Loucy (cell line): ENCODE results near the gene PGAM1.

Source experiments
- H2AFZ ChIP-seq: fragments of 200-600 bp; sonication (generic); 2 replicates; pipeline ENCODE4 v1.6.0; 2016; ENCODE audit warnings: antibody characterized with exemption, mild to moderate bottlenecking, low read length, moderate library complexity
- H3F3A ChIP-seq: fragments of 200-600 bp; 2 replicates; pipeline ENCODE4 v1.6.0; 2016; ENCODE audit warnings: antibody characterized with exemption, low read depth, mild to moderate bottlenecking
- H3K27me3 ChIP-seq: fragments of 200-600 bp; sonication (generic); 2 replicates; pipeline ENCODE4 v1.6.1; 2014; ENCODE audit warnings: low read length, mild to moderate bottlenecking; ENCODE audit not compliant: insufficient read depth, poor library complexity, severe bottlenecking
- H3K36me3 ChIP-seq: fragments of 200-600 bp; sonication (generic); 2 replicates; pipeline ENCODE4 v1.6.1; 2016; ENCODE audit warnings: low read length; ENCODE audit not compliant: insufficient read depth
- H3K4me1 ChIP-seq: fragments of 200-600 bp; sonication (generic); 2 replicates; pipeline ENCODE4 v1.5.1; 2014; ENCODE audit warnings: low read length, mild to moderate bottlenecking; ENCODE audit not compliant: insufficient read depth, poor library complexity, severe bottlenecking
- H3K4me2 ChIP-seq: fragments of 200-600 bp; sonication (generic); 2 replicates; pipeline ENCODE4 v1.6.0; 2014; ENCODE audit warnings: antibody characterized with exemption, low read length, low read depth, mild to moderate bottlenecking; ENCODE audit not compliant: poor library complexity, severe bottlenecking
- H3K4me3 ChIP-seq: fragments of 200-600 bp; sonication (generic); 2 replicates; pipeline ENCODE4 v1.5.1; 2014; ENCODE audit warnings: low read length, mild to moderate bottlenecking, mixed read lengths; ENCODE audit not compliant: poor library complexity, severe bottlenecking
- H3K79me2 ChIP-seq: fragments of 200-600 bp; sonication (generic); 2 replicates; pipeline ENCODE4 v1.6.1; 2014; ENCODE audit warnings: low read length; ENCODE audit not compliant: insufficient read depth
- H3K9ac ChIP-seq: fragments of 200-600 bp; sonication (generic); 2 replicates; pipeline ENCODE4 v1.6.0; 2014; ENCODE audit warnings: mild to moderate bottlenecking, low read depth, low read length, moderate library complexity; ENCODE audit not compliant: poor library complexity, severe bottlenecking
- H3K9me2 ChIP-seq: fragments of 200-600 bp; sonication (generic); replicated peaks from 2 replicates; pipeline ENCODE4 v1.6.1; 2016; ENCODE audit warnings: low read depth, low read length, mixed read lengths
- H3K9me3 ChIP-seq: fragments of 200-600 bp; sonication (generic); 2 replicates; pipeline ENCODE4 v1.6.1; 2014; ENCODE audit warnings: mild to moderate bottlenecking, antibody characterized with exemption, low read length, low read depth; ENCODE audit not compliant: insufficient read depth
- H4K20me1 ChIP-seq: fragments of 200-600 bp; sonication (generic); 2 replicates; pipeline ENCODE4 v1.6.0; 2014; ENCODE audit warnings: antibody characterized with exemption, low read length, mild to moderate bottlenecking; ENCODE audit not compliant: insufficient read depth, poor library complexity, severe bottlenecking
- CTCF ChIP-seq: fragments of 200-600 bp; sonication (generic); conservative IDR thresholded peaks from 2 replicates; pipeline ENCODE4 v1.5.1; 2014; ENCODE audit warnings: mild to moderate bottlenecking, antibody characterized with exemption, low read length
- EZH2phosphoT487 ChIP-seq: fragments of 200-600 bp; IDR thresholded peaks from 2 replicates; pipeline ENCODE4 v1.6.1; 2018; ENCODE audit warnings: antibody characterized with exemption, mild to moderate bottlenecking, moderate library complexity, borderline replicate concordance

The PGAM1 gene

GRCh38 chr10:97399843-97400545 lies 26.0 kb upstream of the PGAM1 start:
- Histone ChIP-seq H3K4me2 (peak overlapping the region; percentile 97), H3K4me3 (peak overlapping the region; percentile 88), H4K20me1 (no peaks in the 10 kb centered on the region), H3K4me1 (peaks cover 12% of the 10 kb centered on the region), H2AFZ (0 out of 2 replicates have a peak overlapping the region, but pooled peaks have one; percentile 96), H3K79me2 (0 out of 2 replicates have a peak, but pooled peaks cover 3% of the 10 kb centered on the region), H3K9me3 (no peaks in the 10 kb centered on the region), H3K9me2 (no peaks in the 10 kb centered on the region), H3K27me3 (no peaks in the 10 kb centered on the region), H3K36me3 (no peaks in the 10 kb centered on the region), H3F3A (no peaks in the 10 kb centered on the region), H3K9ac (peak overlapping the region; percentile 65)
- TF ChIP-seq EZH2phosphoT487: no peak
- TF ChIP-seq CTCF: no peak

- Histone ChIP-seq H4K20me1 (no peaks in the 10 kb centered on the region), H3K4me3 (peak within 1 kb of the TSS; percentile 88), H3K4me1 (peaks cover 12% of the 10 kb centered on the region), H2AFZ (peak within 1 kb of the TSS; percentile 96), H3K4me2 (peak within 1 kb of the TSS; percentile 97), H3K79me2 (0 out of 2 replicates have a peak, but pooled peaks cover 3% of the 10 kb centered on the region), H3K9me2 (no peaks in the 10 kb centered on the region), H3K9ac (peak within 1 kb of the TSS; percentile 65), H3K9me3 (no peaks in the 10 kb centered on the region), H3K36me3 (no peaks in the 10 kb centered on the region), H3K27me3 (no peaks in the 10 kb centered on the region), H3F3A (no peaks in the 10 kb centered on the region)
- TF ChIP-seq EZH2phosphoT487 (no peak), CTCF (peak; percentile 39)
These were observed 25.1 kb upstream of the PGAM1 start, which contains the start of gene RRP12 for GRCh38 chr10:97400665-97401454. RRP12 (minus strand) TSS chr10:97401340; CDS start chr10:97401231, 109 bp downstream.

GRCh38 chr10:97401455-97401919 lies 24.5 kb upstream of the PGAM1 start:
- Histone ChIP-seq H3K27me3 (no peaks in the 10 kb centered on the region), H3K9me3 (no peaks in the 10 kb centered on the region), H3F3A (no peaks in the 10 kb centered on the region), H3K36me3 (no peaks in the 10 kb centered on the region), H3K9me2 (no peaks in the 10 kb centered on the region), H3K4me1 (peaks cover 12% of the 10 kb centered on the region), H3K79me2 (0 out of 2 replicates have a peak, but pooled peaks cover 3% of the 10 kb centered on the region), H3K4me3 (peak overlapping the region; percentile 88), H2AFZ (peak overlapping the region; percentile 96), H3K4me2 (peak overlapping the region; percentile 97), H3K9ac (no peak overlapping the region), H4K20me1 (no peaks in the 10 kb centered on the region)
- no peak for TF ChIP-seq CTCF
- TF ChIP-seq EZH2phosphoT487: no peak
